Measurements from ENCODE around the gene GCNT4.

Gene GCNT4

GRCh38 chr5:75021800-75022199 is 30.6 kb downstream of the GCNT4 start:
- H3K27ac ChIP-seq, result no peak overlapping the region
- no peak for TF ChIP-seq CTCF (conservative IDR thresholded peaks at IDR 0.05)

- H3K27ac ChIP-seq, result no peak overlapping the region
- no peak for TF ChIP-seq CTCF (conservative IDR thresholded peaks at IDR 0.05)
Measured at GRCh38 chr5:75021219-75021618, 31.1 kb downstream of the GCNT4 start.

GRCh38 chr5:75020016-75020656 is 32.2 kb downstream of the GCNT4 start:
- no peak for TF ChIP-seq CTCF (conservative IDR thresholded peaks at IDR 0.05)
- H3K27ac ChIP-seq, result no peak overlapping the region

GRCh38 chr5:75018805-75019587 is 33.4 kb downstream of the GCNT4 start:
- H3K27ac ChIP-seq, result no peak overlapping the region
- TF ChIP-seq CTCF (conservative IDR thresholded peaks at IDR 0.05), result no peak

- no peak for TF ChIP-seq CTCF (conservative IDR thresholded peaks at IDR 0.05)
- H3K27ac ChIP-seq, result no peak overlapping the region
Measured at GRCh38 chr5:75017971-75018370, 34.4 kb downstream of the GCNT4 start.

GRCh38 chr5:75016896-75017295 is 35.5 kb downstream of the GCNT4 start:
- no peak overlapping the region for H3K27ac ChIP-seq

More at GRCh38 chr5:75016896-75017295, 35.5 kb downstream of the GCNT4 start:
- TF ChIP-seq CTCF (conservative IDR thresholded peaks at IDR 0.05), result no peak

Measured in VCaP (cell line).